Astrocyte (in vitro differentiated cells and primary cell): ENCODE measurements around the gene ARMC9.

Source experiments
- CTCF ChIP-seq: IDR thresholded peaks from 2 replicates; pipeline ENCODE4 v1.5.1; 2011; ENCODE audit warnings: low read depth, mild to moderate bottlenecking, inconsistent platforms, low read length, moderate library complexity; ENCODE audit not compliant: insufficient read depth
- EZH2 ChIP-seq: IDR thresholded peaks from 2 replicates; pipeline ENCODE4 v1.6.1; 2012; ENCODE audit warnings: mild to moderate bottlenecking, low read length, inconsistent platforms; ENCODE audit not compliant: insufficient read depth

GRCh38 chr2:231201475-231201814, 3.0 kb downstream of the ARMC9 start:
- no peak for TF ChIP-seq EZH2
- TF ChIP-seq CTCF, result no peak
